ENCODE results near the gene ANKS3.
"Not testable (repeated sequence)": the region's sequence is repeated elsewhere in the genome, so short reads cannot be mapped to it uniquely, and the experiment has no call there.

The ANKS3 gene

DNA sequence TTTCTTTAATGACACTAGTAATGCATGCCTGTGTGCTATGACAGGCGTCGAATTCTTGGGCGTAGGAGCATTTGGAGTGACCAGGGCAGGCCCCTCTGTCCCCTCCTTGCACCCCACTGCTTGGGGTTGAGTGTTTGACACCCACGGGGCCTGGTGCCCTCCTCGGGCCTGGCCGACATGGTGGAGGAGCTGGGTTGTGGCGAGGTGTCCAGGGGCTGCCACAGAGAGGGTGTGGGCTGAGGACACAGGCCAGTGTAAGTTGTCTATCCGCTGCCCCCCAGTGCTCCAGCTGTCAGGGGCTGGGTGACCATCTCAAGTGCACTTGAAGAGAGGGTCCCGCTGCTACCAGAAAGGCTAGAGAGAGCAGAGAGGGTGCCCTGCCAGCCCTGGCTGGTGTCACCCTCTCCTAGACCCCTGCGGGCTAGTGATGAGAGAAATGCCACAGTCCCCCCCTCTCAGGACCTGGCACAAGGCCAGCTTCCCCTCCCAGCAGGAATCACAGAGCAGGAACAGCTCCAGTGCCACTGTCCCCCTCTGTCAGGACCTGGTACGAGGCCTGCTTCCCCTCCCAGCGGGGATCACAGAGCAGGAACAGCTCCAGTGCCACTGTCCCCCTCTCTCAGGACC is 79.0 kb downstream of the ANKS3 start:
- DNase-seq (ENCODE audit: low read depth) = no peak
- TF ChIP-seq, protein P1, sequence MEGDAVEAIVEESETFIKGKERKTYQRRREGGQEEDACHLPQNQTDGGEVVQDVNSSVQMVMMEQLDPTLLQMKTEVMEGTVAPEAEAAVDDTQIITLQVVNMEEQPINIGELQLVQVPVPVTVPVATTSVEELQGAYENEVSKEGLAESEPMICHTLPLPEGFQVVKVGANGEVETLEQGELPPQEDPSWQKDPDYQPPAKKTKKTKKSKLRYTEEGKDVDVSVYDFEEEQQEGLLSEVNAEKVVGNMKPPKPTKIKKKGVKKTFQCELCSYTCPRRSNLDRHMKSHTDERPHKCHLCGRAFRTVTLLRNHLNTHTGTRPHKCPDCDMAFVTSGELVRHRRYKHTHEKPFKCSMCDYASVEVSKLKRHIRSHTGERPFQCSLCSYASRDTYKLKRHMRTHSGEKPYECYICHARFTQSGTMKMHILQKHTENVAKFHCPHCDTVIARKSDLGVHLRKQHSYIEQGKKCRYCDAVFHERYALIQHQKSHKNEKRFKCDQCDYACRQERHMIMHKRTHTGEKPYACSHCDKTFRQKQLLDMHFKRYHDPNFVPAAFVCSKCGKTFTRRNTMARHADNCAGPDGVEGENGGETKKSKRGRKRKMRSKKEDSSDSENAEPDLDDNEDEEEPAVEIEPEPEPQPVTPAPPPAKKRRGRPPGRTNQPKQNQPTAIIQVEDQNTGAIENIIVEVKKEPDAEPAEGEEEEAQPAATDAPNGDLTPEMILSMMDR (conservative IDR thresholded peaks at IDR 0.05; ENCODE audit: control insufficient read depth, insufficient read depth, low read depth, low read length) = no peak
- no peak overlapping the region for H3K4me3 ChIP-seq (ENCODE audit: control insufficient read depth, low read depth, low read length)

DNA sequence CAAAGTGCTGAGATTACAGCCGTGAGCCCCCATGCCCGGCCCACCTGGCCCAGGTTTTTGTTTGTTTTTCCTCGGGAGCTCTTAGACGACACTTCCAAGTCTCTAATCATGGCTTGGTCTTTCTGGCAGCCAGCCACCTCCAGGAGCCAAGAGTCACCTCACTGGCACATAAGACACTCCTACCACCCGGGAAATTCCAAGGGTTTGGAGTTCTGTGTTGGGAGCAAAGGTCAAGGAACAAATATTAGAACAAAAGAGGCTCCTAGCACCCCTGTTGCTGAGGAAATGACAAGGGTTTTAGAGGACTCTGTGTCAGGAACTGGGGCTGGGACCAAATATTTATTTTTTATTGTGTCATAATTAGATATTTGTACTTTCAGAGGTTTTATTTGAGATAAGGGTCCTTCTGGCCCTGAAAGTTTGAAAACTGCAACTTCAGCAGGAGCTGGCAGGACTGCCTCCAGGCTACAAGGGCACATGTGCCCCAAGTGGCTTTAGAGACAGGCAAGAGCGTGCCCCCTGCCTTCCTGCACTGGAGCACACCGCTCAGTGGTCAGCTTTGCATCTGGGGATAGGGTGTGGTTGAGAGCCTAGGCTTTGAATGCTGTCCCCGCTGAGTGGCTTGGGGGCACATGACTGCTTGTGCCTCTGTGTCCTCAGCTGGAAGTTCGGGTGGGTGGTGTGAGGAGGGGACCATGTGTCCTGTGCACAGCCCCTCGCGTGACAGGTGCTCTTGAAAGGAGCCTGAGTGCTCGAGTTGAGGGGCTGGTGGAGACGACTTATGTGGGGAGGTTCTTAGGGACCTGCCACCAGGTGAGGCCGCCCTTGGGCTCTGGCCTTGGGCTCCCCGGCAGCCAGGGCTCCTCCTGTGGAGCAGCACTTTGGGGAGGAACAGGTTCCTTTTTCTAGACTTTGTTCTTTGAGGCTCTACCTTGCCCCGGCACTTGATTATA is 79.8 kb downstream of the ANKS3 start:
- no peak overlapping the region for H3K4me3 ChIP-seq (ENCODE audit: control insufficient read depth, low read depth, low read length)
- DNase-seq (ENCODE audit: low read depth) = no peak

GRCh38 chr16:4652561-4652960 is 81.5 kb downstream of the ANKS3 start:
- H3K4me3 ChIP-seq (ENCODE audit: control insufficient read depth, low read depth, low read length) = no peak overlapping the region
- TF ChIP-seq, protein P1 (conservative IDR thresholded peaks at IDR 0.05; ENCODE audit: control insufficient read depth, insufficient read depth, low read depth, low read length) = no peak
- no peak for DNase-seq (ENCODE audit: low read depth)

More for the DNA sequence above, 79.8 kb downstream of the ANKS3 start:
- TF ChIP-seq, protein P1 (conservative IDR thresholded peaks at IDR 0.05; ENCODE audit: control insufficient read depth, insufficient read depth, low read depth, low read length) = no peak

- TF ChIP-seq, protein P1 (conservative IDR thresholded peaks at IDR 0.05; ENCODE audit: control insufficient read depth, insufficient read depth, low read depth, low read length) = no peak
- H3K4me3 ChIP-seq (ENCODE audit: control insufficient read depth, low read depth, low read length) = no peak overlapping the region
- no peak for DNase-seq (ENCODE audit: low read depth)
Observed at GRCh38 chr16:4651827-4652226, 82.2 kb downstream of the ANKS3 start.

DNA sequence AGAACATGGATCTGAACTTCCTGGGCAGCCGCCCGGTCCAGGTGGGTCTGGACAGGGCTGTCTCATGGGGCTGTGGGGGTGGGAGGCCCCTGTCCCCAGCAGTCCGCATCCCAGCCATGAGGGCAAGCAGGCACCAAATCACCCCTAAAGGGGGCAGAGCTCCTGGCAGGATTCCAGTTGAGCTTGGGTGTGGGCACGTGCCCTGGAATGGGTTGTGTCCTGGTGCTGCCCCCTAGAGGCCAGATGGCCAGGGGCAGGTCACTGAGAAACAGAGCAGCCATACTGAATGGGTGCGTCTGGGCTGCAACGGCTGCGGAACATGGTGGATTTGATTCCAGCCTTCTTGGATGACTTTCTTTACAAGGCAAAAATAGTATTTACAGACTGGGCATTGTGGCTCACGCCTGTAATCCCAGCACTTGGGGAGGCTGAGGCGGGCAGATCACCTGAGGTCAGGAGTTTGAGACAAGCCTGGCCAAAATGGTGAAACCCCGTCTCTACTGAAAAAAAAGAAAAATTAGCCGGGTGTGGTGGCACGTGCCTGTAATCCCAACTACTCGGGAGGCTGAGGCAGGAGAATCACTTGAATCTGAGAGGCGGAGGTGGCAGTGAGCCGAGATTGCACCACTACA is 83.5 kb downstream of the ANKS3 start:
- TF ChIP-seq, protein P1 (conservative IDR thresholded peaks at IDR 0.05; ENCODE audit: control insufficient read depth, insufficient read depth, low read depth, low read length) = peak; percentile 73
- not testable (repeated sequence) for H3K4me3 ChIP-seq (ENCODE audit: control insufficient read depth, low read depth, low read length)
- DNase-seq (ENCODE audit: low read depth) = peak; percentile 63

GRCh38 chr16:4649744-4650442 is 84.2 kb downstream of the ANKS3 start:
- TF ChIP-seq, protein P1 (conservative IDR thresholded peaks at IDR 0.05; ENCODE audit: control insufficient read depth, insufficient read depth, low read depth, low read length) = no peak
- no peak for DNase-seq (ENCODE audit: low read depth)
- no peak overlapping the region for H3K4me3 ChIP-seq (ENCODE audit: control insufficient read depth, low read depth, low read length)
